Activated CD4-positive, alpha-beta T cell treated with anti-CD3 and anti-CD28 coated beads for 4 hours (primary cell): Measurements from ENCODE around the gene ZNF775.

Experiments
- DNase-seq, 2 donors: peaks; one replicate each; pipeline ENCODE4 v3.0.0-alpha.2; 2020

Gene ZNF775

DNA sequence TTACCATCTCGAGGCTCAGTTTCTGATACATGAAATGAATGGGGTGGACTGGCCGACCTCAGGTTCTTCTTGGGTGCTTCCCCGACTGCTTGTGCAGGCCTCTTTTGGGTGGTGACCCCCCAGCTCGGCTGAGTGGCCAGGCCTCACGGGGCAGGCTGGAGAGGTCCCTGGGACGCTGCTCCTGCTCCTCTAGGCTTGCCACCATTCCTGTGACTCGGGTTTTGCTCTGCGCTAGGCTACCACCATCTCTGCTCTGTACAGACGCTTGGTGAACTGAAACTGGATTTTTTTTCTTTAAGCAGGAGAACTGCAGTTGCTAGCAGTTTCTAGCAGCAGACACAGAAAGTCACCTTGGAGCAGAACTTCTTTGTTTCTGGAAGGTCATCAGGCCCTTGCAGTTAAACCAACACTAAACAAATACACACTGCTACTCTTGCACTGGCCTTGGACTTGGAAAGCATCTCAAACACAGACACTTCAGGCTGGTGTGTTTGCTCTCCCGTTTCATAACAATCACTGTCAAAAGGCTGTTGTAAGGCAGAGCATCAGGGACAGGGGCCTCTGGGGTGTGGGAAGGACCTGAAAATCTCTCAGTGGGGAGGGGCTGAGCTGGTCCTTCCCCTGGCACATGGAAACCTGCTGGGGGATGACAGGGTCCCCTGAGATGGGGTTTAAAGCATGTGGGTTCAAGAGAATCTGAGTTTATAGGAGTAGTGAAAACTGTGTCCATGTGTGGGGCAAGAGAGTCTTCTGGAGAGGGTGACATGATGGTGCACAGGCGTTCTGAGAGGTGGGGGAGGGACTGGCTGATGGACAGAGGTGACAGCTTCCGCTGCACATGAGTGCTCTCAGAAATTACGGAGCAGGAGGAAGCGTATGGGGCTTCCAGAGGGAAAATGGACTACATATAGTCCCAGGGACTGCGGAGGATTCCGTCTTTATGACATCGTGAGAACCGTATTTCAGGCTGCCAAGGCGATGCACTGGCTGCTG is 36.3 kb downstream of the ZNF775 start:
- DNase-seq: no peak

- DNase-seq: no peak
Measured at GRCh38 chr7:150417239-150417638, 38.1 kb downstream of the ZNF775 start.

- no peak for DNase-seq
Measured at GRCh38 chr7:150417863-150418262, 38.7 kb downstream of the ZNF775 start.

GRCh38 chr7:150420242-150420641 is 41.1 kb downstream of the ZNF775 start:
- DNase-seq: no peak

- peak; percentile 82 to 88 for DNase-seq
Measured at GRCh38 chr7:150420987-150421674, 42.0 kb downstream of the ZNF775 start.

DNA sequence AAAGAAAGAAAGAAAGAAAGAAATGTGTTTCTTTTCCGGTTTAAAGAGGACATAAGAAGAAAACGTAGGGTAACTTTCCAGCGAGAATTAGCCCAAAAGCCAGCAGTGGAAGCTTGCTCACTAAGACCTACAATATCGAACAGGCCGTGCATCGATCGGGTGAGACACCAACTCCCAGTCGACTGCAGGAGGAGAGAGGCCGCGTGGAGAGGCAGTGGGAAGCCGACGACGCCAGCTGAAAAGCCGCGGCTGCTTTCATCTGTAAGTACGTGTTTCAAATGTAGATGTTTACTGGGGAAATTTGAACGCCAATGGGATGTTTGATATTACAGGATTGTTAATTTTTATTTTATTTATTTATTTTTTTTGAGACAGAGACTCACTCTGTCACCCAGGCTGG is 42.7 kb downstream of the ZNF775 start:
- DNase-seq: no peak

DNA sequence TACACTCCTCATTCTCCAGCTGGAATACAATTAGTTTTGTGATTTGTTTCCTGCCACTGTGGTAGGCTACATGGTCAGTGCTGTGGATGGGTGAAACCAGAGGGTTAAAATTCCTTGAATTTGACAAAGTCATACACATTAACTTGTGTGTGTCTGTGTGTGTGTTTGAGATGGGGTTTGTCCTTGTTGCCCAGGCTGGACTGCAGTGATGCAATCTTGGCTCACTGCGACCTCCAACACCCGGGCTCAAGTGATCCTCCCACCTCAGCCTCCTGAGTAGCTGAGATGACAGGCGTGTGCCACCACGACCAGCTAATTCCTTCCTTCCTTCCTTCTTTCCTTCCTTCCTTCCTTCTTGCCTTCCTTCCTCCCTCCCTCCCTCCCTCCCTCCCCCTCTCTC is 46.5 kb downstream of the ZNF775 start:
- no peak for DNase-seq

DNA sequence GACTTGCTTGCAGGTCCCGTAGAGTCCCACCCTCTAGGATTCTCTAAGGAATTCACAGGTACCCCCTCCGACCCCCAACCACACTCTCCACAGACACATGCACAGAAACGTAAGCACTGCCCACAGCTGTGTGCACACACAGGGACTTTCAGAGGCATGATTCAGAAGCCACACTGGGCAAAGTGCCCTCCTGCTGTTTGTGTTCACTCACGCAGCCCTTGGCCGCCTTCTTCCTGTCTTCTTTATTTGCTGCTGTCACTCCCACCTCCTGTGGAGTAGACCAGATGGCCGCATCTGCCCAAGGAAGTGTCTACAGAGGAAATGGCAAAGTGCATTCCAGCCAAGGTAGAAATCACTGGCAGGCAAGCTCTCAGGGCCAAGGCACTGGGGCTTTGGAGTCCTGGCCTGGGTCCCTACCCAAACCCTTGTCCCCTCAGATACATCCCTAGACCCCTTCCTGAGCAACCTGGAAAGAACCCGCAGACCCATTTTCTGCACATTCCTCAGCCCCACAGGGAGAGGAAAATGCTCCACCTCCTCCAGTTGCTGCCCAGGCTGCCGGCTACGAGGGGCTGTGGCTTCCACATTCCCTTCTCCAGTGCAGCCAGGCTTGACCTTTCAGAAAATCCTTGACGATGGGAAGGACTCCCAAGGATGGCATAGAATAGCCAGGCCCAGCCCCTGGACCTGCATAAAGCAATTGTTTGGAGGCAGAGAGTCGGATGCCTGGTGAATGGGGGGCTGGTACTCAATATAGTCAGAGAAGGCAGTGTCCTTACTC is 49.7 kb downstream of the ZNF775 start:
- no peak for DNase-seq

GRCh38 chr7:150429699-150430098 is 50.6 kb downstream of the ZNF775 start:
- DNase-seq: no peak

DNA sequence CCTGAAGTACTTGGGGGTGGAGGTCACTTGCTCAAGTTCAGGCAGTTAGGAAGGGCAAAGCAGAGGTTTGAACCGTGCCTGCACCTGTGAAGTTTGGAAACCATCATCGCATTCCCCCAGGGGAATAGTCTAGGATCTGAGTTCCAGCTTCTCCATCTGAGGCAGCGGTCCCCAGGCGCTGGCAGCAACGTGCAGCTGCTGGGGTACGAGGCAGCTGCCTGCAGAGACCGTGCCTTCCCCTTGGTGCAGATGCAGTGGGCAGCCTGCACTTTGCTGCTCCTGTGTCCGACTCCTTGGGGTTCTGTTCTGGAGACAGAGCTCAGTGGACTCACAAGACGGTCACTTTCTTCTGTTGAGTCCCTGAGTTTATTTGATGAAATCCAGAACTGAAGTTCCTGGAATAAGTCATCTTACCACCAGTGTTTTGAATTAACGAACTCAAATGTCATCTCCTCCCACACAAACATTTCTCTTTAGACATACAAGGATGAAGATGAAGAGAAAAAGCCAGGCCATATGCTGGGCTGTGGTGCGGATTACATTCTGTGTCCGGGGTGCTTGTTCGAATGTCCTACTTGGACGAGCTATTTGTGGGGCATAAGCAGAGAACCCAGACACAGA is 51.4 kb downstream of the ZNF775 start:
- DNase-seq: no peak

- no peak for DNase-seq
Measured at GRCh38 chr7:150431839-150432658, 52.9 kb downstream of the ZNF775 start.

GRCh38 chr7:150432915-150433892 is 54.1 kb downstream of the ZNF775 start:
- DNase-seq: no peak

DNA sequence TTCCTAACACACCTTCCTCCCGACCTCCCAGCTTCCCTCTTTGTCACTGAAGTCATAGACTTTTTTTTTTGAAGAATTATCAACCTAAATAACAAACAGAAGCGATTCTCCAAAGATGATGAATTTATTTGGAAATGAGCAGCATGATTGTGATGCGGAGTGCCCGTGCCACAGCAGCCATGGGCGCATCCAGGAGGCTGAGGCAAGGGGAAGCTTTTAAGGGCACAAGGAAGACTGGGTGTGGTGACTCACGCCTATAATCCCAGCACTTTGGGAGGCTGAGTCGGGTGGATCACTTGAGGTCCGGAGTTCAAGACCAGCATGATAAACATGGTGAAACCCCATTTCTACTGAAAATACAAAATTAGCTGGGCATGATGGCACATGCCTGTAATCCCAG is 55.1 kb downstream of the ZNF775 start:
- no peak for DNase-seq

- DNase-seq: no peak
Measured at GRCh38 chr7:150435047-150435389, 55.9 kb downstream of the ZNF775 start.

GRCh38 chr7:150435390-150436073 is 56.4 kb downstream of the ZNF775 start:
- DNase-seq: no peak

DNA sequence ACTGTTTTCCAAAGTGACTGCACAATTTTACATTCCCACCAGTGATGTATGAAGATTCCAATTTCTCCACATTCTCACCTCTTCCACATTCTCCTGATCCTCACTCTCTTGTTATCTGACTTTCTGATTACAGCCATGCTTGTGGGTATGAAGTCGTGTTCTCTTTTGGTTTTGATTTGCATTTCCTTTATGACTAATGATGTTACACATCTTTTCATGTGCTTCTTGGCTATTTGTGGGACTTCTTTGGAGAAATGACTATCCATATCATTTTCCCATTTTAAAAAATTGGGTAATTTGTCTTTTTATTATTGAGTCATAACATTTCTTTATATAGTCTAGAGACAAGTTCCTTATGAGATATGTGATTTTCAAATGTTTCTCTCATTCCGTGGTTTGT is 60.8 kb downstream of the ZNF775 start:
- no peak for DNase-seq

GRCh38 chr7:150441524-150441923 is 62.4 kb downstream of the ZNF775 start:
- no peak for DNase-seq

- no peak for DNase-seq
Measured at GRCh38 chr7:150442811-150443210, 63.7 kb downstream of the ZNF775 start.

- DNase-seq: no peak
Measured at GRCh38 chr7:150443793-150444540, 64.8 kb downstream of the ZNF775 start.
